Urinary bladder (tissue), 4 donors: ENCODE data around the gene AGAP9. TPM values are rescaled to one million over a fixed set of nuclear protein-coding genes. Genes with fewer than 3 reads are reported as not detected.
"Not testable (repeated sequence)": the region's sequence is repeated elsewhere in the genome, so short reads cannot be mapped to it uniquely, and the experiment has no call there.

Experiments used
- DNase-seq: peaks from one replicate; pipeline ENCODE4 v3.0.0-alpha.2; 2015; ENCODE audit errors: extremely low spot score
- H3K27ac ChIP-seq: one replicate; pipeline ENCODE4 v1.5.1; 2013; ENCODE audit warnings: low read depth, mild to moderate bottlenecking, moderate library complexity
- H3K36me3 ChIP-seq: one replicate; pipeline ENCODE4 v1.6.1; 2013; ENCODE audit warnings: mild to moderate bottlenecking, moderate library complexity; ENCODE audit not compliant: insufficient read depth
- H3K4me1 ChIP-seq: one replicate; pipeline ENCODE4 v1.6.1; 2013; ENCODE audit warnings: mild to moderate bottlenecking, moderate library complexity; ENCODE audit not compliant: insufficient read depth
- H3K4me3 ChIP-seq: one replicate; pipeline ENCODE4 v1.5.1; 2013; ENCODE audit warnings: low read depth, low read length
- WGBS: extraction: QIAGEN DNeasy Blood & Tissue Kit; methylation state at CpG from one replicate; pipeline ENCODE4 v1.1.7; 2013; 5-methylcytosine and 5-hydroxymethylcytosine counted together
- polyA plus RNA-seq: library from polyadenylated mRNA; stranded (reverse); fragments of 200-250 nt; gene quantifications from one replicate; pipeline ENCODE4 v1.2.3, GENCODE V29; 2013
- total RNA-seq: library from RNA; depleted of rRNA; stranded (reverse); fragments of >200 nt; gene quantifications from one replicate; pipeline ENCODE4 v1.2.3, GENCODE V29; 2014
- donor health status: healthy with polysubstance abuse.
- donor health status: healthy.

Gene AGAP9
- total and polyA plus RNA-seq, 2 donors, result 4.8 to 7.6 TPM

- no peak for DNase-seq
- Histone ChIP-seq H3K4me3 (no peak overlapping the region), H3K4me1 (no peaks in the 10 kb centered on the region), H3K36me3 (no peaks in the 10 kb centered on the region), H3K27ac (no peak overlapping the region)
- WGBS, result 70% methylated on average over 4 of the region's 4 CpGs
Observed at GRCh38 chr10:47458466-47459154, 64.8 kb downstream of the AGAP9 start.

GRCh38 chr10:47457826-47458225 is 65.6 kb downstream of the AGAP9 start:
- H3K36me3 ChIP-seq, result no peaks in the 10 kb centered on the region
- H3K4me3 ChIP-seq, result no peak overlapping the region
- no peaks in the 10 kb centered on the region for H3K4me1 ChIP-seq
- H3K27ac ChIP-seq, result no peak overlapping the region
- 95% methylated on average over 1 of the region's 1 CpG for WGBS
- no peak for DNase-seq

DNA sequence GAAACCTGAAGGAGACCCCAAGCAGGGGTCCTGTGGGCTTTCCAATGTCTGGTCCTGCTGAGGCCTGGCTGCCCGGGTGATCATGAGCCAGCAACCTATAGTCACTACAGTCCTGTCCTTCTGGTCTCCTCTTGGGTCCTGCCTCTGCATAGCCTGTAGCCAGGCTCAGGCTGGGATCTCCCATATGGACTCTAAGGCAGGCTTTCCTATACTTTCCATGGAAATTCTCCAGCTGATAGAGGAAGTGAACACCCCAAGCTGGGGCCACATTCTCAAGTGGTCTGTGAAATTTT is 66.0 kb downstream of the AGAP9 start:
- H3K4me1 ChIP-seq, result no peaks in the 10 kb centered on the region
- no peaks in the 10 kb centered on the region for H3K36me3 ChIP-seq
- DNase-seq, result no peak
- 100% methylated on average over 1 of the region's 1 CpG for WGBS
- no peak overlapping the region for H3K4me3 ChIP-seq
- no peak overlapping the region for H3K27ac ChIP-seq

GRCh38 chr10:47456794-47457527 is 66.5 kb downstream of the AGAP9 start:
- H3K4me1 ChIP-seq, result no peaks in the 10 kb centered on the region
- H3K27ac ChIP-seq, result no peak overlapping the region
- no peak for DNase-seq
- no peak overlapping the region for H3K4me3 ChIP-seq
- 88% methylated on average over 6 of the region's 6 CpGs for WGBS
- no peaks in the 10 kb centered on the region for H3K36me3 ChIP-seq

DNA sequence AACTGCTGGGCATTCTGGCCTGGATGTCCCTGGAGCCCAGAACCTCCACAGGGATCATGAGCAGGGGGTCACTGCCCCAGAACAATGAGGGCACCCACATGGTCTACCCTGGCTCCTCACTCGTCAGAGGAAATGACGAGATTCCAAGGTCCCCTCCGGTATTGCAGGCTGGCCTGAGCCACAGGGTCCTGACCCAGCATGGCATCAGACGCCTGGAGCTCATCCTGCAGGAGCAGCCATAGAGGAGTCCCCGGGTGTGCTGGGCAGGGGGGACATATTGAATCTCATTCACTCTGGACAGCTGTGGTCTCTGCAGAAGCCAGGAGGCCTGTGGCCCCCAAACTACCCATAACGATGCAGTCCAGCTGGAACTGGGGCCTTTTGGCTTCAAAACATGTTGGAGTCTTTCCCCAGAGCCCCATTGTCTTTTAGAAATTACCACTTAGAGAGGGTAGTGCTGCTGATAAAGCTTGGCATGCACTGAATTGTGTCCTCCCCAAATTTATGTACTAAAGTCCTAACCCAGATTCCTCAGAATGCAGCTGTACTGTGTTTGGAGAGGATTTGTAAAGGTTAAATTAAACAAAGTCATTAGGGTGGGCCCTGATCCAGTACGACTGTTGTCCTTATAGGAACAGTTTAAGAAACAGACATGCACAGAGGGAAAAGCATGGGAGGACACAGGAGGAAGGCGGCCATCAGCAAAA is 67.2 kb downstream of the AGAP9 start:
- WGBS, result 74% methylated on average over 8 of the region's 8 CpGs
- Histone ChIP-seq H3K4me1 (no peaks in the 10 kb centered on the region), H3K4me3 (no peak overlapping the region), H3K36me3 (no peaks in the 10 kb centered on the region), H3K27ac (no peak overlapping the region)
- no peak for DNase-seq

DNA sequence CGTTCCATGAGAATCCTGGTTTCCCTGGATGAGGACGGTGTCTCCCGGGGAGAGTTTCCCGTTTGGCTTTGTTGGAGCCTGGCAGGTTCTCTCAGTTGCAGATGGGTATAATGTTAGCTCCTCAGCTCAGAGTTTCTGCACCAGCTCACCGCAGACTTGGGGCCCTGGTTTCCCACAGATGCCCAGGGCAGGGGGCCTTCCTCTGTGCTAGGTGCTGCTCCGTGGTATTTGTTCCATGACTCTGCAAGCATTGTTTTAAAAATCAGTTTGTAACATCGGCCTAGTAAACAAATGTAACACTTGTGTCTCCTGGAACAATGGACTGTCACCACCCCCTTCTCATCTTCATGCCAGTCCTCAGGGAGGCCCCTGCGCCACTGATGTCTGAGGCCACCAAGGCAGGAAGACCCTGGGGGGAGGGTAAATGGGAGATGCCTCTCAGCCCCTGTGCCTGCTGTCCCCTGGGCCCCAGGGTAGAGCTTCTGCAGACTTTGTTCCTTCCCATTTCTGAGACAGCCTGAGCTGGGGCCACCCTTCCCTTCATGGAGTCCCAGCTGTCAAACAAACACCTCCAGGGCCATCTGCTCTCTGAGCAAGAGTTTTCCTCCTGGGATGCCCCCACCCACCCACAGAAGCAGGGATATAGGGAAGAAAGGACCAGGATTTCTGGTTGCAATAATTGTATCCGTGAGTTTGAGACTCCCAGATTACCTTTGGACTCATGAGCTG is 67.9 kb downstream of the AGAP9 start:
- DNase-seq, H3K36me3 ChIP-seq, H3K4me1 ChIP-seq, H3K27ac ChIP-seq, H3K4me3 ChIP-seq: not testable (repeated sequence)
- 87% methylated on average over 9 of the region's 9 CpGs for WGBS

DNA sequence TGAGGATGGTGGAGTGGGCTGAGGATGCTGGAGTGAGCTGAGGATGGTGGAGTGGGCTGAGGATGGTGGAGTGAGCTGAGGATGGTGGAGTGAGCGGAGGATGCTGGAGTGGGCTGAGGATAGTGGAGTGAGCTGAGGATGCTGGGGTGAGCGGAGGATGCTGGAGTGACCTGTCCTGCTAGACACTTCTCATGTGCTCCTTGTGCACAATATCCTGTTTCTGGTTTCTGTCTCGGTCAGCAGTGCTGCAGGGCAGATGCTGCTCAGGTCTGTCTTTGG is 68.7 kb downstream of the AGAP9 start:
- WGBS, result 88% methylated on average over 3 of the region's 3 CpGs
- Histone ChIP-seq H3K36me3 (no peaks in the 10 kb centered on the region), H3K4me1 (no peaks in the 10 kb centered on the region), H3K4me3 (no peak overlapping the region), H3K27ac (no peak overlapping the region)
- no peak for DNase-seq

DNA sequence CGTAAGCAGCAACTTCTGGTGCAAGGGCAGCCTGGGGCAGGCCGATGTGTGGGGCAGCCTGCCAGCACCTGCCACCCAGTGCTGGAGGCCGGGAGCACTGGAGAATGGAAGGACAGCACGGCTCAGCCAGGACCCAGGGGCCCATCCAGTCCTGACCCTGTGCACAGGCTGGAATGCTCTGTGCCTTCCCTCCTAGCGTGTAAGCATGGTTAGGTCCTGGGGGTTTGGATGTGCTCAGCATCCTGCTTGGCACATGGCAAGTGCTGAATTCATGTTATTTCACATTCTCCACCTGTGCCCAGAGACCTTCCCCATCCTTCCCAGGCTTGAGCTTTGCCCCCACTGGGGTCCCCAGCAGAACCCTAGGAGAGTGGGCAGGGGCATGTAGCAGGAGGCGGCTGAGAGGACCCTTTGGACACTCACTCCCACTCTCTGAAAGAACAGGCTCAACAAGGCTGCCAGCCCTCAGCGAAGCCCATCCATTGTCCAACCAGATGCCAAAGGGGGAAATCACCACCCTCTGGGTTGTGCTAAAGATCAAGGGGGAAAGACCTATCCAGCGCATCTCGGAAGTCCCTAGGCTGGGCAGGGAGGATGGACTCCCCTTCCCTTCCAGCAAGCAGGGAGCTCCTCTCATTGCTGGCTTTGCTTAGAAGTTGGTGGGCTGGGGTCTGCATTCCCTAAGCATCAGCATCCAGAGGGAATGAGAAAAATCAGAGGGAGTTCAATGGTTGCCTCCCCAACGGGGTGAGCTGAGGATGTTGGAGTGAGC is 69.2 kb downstream of the AGAP9 start:
- Histone ChIP-seq H3K4me1 (no peaks in the 10 kb centered on the region), H3K36me3 (no peaks in the 10 kb centered on the region), H3K4me3 (no peak overlapping the region), H3K27ac (no peak overlapping the region)
- no peak for DNase-seq
- WGBS, result 83% methylated on average over 10 of the region's 10 CpGs

DNA sequence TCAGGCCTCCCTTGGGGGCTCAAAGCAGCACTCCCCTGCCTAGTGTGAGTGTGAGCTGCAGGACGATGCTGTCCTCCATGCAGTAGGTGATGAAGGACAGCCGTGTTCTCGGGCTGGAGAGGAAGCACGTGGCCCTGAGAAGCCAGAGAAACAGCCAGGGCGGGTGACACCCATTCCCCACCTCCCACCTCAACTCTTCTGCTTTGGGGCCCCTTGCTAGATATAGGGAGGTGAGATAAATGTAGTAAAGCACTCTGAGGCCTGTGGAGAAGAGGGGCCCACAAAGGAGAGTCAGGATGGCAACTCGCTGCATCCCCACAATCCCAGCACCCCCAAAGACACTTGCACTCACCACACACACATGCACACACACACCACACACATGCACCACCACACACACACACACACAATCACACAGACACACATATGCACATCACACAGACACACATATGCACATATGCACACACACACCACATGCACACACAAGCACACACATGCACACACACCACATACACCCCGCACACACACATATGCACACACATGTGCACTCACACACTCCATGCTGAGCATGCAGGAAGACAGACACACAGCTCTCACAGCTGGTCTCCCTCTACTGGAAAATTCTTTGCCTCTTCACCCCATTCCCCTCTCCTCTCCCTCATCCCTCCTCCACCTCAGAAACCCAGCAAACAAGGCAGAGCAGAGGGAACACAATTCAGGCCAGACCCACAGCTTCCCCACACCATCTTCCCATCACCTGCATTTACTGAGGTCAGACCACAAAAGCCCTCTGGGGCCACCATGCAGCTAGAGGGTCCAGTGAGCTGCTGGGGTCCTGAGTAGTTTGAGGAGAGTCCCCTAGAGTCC is 70.1 kb downstream of the AGAP9 start:
- Histone ChIP-seq H3K4me1 (no peaks in the 10 kb centered on the region), H3K27ac (no peak overlapping the region), H3K36me3 (no peaks in the 10 kb centered on the region), H3K4me3 (no peak overlapping the region)
- WGBS, result 72% methylated on average over 7 of the region's 7 CpGs
- DNase-seq, result no peak

- no peak overlapping the region for H3K4me3 ChIP-seq
- 66% methylated on average over 11 of the region's 11 CpGs for WGBS
- H3K27ac ChIP-seq, result no peak overlapping the region
- no peaks in the 10 kb centered on the region for H3K36me3 ChIP-seq
- H3K4me1 ChIP-seq, result no peaks in the 10 kb centered on the region
- no peak for DNase-seq
Observed at GRCh38 chr10:47452495-47453140, 70.8 kb downstream of the AGAP9 start.

DNA sequence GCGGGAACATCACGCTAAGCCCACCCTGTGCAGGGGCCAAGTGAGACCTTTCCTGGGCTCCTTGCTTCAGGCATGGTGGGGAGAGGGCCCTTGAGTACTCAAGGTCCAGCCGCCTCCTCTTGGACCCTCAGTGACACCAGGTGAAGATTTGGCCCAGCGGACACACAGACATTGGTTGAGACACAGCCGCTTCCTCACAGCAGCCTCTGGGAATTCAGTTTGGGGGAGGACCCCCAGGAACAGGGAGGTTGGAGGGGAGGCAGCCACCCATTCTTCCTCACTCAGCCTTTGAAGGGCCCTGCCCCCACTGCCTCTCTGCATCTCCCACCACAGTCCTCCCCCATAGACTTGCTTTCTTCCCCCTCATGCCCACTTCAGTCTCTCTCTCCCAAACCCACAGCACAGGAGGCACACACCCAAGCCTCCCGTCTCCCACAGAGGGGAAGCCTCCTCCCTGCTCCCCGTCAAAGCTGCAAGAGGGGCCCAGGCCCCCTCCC is 71.4 kb downstream of the AGAP9 start:
- 86% methylated on average over 7 of the region's 7 CpGs for WGBS
- Histone ChIP-seq H3K4me3 (no peak overlapping the region), H3K4me1 (no peaks in the 10 kb centered on the region), H3K36me3 (no peaks in the 10 kb centered on the region), H3K27ac (no peak overlapping the region)
- no peak for DNase-seq
